ENCODE measurements around the gene TCF23.
"Not testable (repeated sequence)": the region's sequence is repeated elsewhere in the genome, so short reads cannot be mapped to it uniquely, and the experiment has no call there.

TCF23 gene

DNA sequence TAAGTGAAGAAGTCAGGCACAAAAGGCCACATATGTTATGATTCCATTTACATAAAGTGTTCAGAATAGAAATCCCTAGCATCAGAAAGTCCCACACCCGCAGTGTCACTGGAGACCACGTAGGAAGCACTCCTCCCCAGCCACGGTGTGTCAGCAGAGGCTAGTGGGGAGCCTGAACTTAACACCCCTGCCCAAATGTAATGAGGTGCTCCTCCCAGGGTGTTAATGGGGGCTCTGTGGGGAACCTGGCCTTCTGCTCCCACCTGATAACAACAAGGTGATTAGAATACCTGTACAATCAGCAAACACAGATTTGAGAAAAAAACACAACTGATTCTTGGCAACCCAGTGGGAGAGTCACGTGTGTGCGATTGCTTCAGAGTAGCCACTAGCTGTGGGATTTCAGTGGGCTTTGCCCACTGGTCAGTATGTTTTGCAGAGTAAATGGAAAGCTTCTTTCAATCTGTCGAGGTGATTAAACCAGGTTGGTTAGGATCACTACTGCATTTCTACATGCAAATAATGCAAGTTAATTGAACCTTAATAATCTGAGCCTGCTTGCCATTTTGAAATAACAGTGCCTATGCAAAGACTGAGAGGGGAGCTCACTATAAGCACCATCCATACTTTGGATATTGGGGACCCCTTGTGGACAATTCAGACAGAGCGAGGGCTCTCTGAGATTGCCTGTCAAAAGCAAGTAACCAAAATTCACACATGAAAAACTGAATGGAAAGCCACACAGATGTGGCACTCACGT is 42.4 kb downstream of the TCF23 start:
- peak; percentile 91 for DNase-seq

DNA sequence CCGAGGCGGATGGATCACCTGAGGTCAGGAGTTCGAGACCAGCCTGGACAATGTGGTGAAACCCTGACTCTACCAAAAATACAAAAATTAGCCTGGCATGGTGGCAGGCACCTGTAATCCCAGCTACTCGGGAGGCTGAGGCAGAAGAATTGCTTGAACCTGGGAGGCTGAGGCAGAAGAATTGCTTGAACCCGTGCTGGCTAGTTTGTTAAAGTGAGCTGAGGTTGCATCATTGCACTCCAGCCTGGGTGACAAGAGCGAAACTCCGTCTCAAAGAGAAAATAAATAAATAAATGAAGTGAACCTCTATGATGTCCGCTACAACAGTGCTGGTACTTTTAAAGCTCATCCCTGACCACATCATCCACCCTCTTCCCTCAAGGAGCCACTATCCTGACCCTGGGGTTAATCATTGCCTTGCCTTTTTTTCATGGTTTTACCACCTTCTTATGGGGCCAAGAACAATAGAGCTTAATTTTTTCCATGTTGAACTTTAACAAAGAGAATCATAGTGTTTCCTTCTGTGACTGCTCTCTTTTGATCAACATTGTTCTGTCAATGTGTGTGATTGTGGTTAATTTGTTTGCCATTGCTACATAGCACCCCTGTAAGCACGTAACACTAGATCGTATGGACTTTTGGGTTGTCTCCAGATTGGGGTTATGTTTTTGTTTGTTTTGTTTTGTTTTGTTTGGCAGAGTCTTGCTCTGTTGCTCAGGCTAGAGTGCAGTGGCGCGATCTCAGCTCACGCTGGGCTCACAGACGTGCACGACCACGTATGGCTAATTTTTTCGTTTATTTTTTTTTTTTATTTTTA is 45.9 kb downstream of the TCF23 start:
- DNase-seq, result no peak

DNA sequence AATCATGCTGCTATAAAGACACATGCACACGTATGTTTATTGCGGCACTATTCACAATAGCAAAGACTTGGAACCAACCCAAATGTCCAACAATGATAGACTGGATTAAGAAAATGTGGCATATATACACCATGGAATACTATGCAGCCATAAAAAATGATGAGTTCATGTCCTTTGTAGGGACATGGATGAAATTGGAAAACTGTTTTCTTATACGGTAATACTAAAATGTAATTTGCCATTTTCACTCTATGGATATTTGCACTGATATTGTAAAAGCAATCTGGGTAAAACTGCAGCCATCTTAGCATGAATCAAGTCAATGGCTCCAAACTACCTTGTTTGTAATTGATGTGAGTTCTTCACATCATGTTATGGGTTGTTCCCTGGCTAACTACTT is 47.0 kb downstream of the TCF23 start:
- not testable (repeated sequence) for DNase-seq

DNA sequence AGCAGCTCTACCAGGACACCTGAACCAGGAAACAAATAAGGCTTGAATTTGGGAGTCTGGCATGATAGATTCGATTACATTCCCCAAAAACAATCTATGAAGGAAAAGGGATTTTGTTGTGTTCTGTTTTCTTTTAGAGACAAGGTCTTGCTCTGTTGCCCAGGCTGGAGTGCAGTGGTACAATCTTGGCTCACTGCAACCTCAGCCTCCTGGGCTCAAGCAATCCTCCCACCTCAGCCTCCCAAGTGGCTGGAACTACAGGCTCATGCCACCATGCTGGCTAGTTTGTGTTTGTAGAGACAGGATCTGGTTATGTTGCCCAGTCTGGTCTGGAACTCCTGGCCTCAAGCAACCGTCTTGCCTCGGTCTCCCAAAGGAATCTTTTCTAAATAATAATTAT is 49.3 kb downstream of the TCF23 start:
- not testable (repeated sequence) for DNase-seq

DNA sequence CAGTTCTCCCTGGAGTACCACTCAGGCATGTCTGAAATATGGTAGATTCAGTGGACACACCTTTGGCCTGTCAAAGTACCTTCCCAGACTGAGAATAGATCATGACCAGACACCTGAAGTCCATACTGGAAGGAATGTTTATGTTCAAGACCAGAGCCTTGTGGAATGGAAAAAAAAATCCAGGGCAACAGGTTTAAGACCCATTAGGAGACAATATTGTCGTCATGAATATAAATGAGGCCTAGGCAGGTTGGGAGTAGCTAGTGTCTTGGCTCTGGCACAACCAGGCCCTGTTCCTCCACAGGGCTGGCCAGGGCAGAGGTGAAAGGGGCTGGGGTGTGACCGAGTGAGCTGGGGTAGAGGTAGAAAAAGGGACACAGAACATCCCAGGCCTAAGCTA is 49.8 kb downstream of the TCF23 start:
- no peak for DNase-seq

DNA sequence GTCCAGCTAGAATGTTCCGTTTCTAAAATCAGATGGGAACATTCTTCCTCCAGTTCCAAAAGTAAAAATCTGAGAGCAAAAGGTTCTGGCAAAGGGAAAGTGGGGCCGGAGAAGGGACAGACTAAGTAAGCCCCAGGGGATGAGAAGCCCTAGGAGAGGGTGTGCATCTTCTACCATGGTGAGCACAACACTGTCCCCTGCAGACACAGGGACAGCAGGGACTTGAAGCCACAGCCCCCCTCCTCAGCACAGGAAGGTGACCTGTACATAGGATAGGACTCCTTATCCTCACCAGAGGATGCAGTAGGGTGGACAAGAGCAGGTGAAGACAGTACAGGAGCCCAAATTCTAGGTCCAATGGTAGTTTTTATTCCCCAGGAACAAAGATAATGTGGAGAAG is 50.4 kb downstream of the TCF23 start:
- no peak for DNase-seq

DNA sequence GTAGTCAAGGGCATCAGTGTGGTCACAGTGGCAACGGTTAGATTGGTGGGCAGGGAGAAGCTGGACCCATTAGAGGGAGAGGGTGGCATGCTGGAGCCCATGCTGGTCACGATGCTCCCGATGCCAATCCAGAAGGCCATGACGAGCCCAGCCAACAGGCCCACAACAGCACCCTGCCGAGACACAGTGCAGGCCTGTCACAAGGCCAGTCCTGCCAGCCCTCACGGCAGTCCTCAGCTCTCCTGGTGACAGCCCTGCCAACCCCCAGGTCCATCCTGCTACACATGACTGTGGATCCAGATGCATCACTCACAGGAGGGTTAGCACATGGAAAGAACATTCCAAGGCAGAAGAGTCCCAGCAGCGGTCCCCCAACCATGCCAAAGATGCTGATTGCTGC is 52.9 kb downstream of the TCF23 start:
- DNase-seq, result no peak

DNA sequence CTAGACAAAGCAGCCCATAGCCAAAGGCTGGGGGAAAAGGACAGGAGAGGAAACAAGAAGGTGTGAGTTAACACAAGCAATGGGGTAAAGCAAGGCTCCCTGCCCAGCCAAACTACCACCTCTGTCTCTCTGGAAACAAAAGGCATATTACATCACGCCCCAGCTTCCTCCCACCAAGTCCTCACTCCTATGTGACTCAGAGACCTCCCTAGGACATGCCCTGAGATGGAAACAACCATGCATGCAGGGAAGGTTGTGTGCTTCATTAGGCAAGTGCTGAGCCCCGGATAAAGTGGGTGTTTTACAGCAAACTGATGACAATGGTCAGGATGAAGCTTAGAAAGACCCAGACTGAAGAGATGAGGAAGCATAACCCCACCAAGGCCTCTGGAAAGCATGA is 54.0 kb downstream of the TCF23 start:
- no peak for DNase-seq

DNA sequence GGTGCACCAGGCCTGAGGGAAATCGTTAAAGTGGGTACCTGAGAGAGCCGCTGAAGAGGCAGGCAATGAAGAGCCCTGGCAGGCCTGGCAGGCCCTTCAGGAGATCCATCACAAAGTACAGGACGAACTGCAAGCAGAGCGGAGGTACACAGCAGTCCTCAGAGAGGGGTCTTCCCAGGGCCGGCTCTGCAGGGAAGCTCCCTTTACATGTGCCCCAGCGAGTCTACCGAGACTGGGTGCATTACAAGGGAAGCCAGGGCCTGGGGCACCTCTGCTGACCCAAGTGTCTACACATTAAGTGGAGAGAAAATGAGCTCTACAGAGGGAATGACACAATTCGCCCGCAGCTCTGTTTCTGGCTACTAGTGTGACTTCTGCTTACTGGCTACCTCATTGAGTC is 54.9 kb downstream of the TCF23 start:
- no peak for DNase-seq

DNA sequence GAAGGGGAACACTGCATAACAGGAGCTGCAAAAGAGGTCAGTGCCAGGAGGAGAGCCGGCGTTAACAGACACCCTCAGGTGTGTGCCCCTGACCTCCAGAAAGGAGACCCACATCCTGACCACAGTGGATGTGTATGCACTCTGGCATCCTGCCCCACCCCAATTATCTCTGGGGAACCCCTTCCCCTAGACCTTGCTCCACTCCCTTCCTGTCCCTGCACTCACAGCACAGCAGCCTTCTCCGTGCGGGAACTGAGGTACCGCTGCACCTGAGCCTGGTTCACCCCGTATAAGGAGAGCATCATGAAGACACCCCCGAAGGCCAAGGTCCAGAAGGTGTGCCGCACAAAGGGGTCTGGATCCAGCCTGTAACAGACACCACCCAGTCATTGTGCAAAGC is 55.8 kb downstream of the TCF23 start:
- no peak for DNase-seq

DNA sequence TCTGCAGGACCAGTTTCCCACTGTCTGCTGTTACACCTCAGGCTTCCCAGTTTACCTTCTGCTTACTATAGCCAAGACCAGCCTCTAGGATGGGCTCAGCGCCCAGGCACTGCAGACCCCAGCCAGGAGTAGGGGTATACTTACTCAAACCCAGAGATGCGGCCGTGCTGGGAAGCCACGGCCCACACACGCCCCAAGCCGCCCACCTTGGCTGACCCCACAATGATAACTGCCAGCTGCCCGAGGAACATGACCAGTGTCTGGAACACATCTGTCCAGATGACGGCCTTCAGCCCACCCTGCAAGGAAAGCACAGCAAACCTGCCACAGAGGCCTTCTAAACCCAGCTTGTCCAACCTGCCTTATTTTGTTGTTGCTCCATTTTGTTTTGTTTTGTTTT is 56.4 kb downstream of the TCF23 start:
- no peak for DNase-seq

DNA sequence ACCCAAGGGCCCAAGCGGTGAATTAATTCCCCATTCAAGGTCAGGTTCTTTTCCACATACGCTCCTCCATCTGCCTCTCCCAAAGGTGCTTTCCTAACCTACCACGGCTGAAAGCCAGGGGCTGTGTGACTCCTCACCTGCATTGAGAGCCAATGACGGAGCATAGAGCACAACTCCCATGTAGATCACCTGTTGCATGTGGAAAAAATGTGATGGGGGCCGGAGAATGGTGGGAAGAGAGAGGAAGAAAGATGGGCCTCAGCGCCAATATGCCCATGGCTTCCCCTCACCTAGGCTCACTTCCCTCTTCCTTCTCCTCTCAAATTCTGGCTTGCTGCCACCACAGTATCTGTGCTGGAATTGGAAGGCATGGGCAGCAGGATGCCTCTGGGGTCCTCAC is 57.5 kb downstream of the TCF23 start:
- DNase-seq, result no peak
